CD8-positive, alpha-beta memory T cell (primary cell): ENCODE measurements around the gene LRP8. TPM values are rescaled to one million over a fixed set of nuclear protein-coding genes. Genes with fewer than 3 reads are reported as not detected.

Experiments
- CTCF ChIA-PET: fragments of 350-600 bp; sonication (Branson Sonifier 250); formaldehyde crosslinking; loops from one replicate; lab custom pipeline; 2021; ENCODE audit warnings: antibody characterized with exemption; lab: Charles Lee
- POLR2A ChIA-PET: fragments of 350-600 bp; sonication (Branson Sonifier 250); formaldehyde crosslinking; loops from one replicate; lab custom pipeline; 2021; ENCODE audit warnings: antibody characterized with exemption; lab: Charles Lee
- DNase-seq, 5 donors: peaks; one replicate each; pipeline versions ENCODE4 v3.0.0 to v3.0.0-alpha.2; 2020 to 2022; ENCODE audit warnings: mixed read lengths in 1 of 5
- H3K27ac ChIP-seq: one replicate; pipeline ENCODE4 v1.7.0; 2013; ENCODE audit warnings: low read depth, mild to moderate bottlenecking, low read length, moderate library complexity
- H3K27me3 ChIP-seq: 2 replicates; pipeline ENCODE4 v1.7.0; 2013; ENCODE audit warnings: low read length, mild to moderate bottlenecking; ENCODE audit not compliant: insufficient read depth, poor library complexity, severe bottlenecking
- H3K36me3 ChIP-seq: 2 replicates; pipeline ENCODE4 v1.7.0; 2013; ENCODE audit warnings: mild to moderate bottlenecking, low read length, moderate library complexity; ENCODE audit not compliant: insufficient read depth
- H3K4me1 ChIP-seq: 2 replicates; pipeline ENCODE4 v1.7.0; 2013; ENCODE audit warnings: mild to moderate bottlenecking, low read length, moderate library complexity; ENCODE audit not compliant: insufficient read depth
- H3K4me3 ChIP-seq: 2 replicates; pipeline ENCODE4 v1.7.0; 2013; ENCODE audit warnings: mild to moderate bottlenecking, low read length
- H3K9me3 ChIP-seq: 2 replicates; pipeline ENCODE4 v1.7.0; 2013; ENCODE audit warnings: mild to moderate bottlenecking, low read length
- H3K27ac Mint-ChIP-seq, 8 donors: one replicate each; pipeline ENCODE4 v1.8.0; 2020 to 2021; ENCODE audit warnings: mixed read lengths in 8 of 8, mild to moderate bottlenecking in 6 of 8, inconsistent platforms in 3 of 8, moderate library complexity in 3 of 8
- H3K27me3 Mint-ChIP-seq, 2 donors: one replicate each; pipeline ENCODE4 v1.8.0; 2020 to 2021; ENCODE audit warnings: mixed read lengths in 2 of 2, mild to moderate bottlenecking in 1 of 2, moderate library complexity in 1 of 2
- H3K36me3 Mint-ChIP-seq, 3 donors: one replicate each; pipeline ENCODE4 v1.8.0; 2020 to 2021; ENCODE audit warnings: mixed read lengths in 3 of 3, inconsistent platforms in 1 of 3, mild to moderate bottlenecking in 1 of 3
- H3K4me1 Mint-ChIP-seq, 3 donors: one replicate each; pipeline ENCODE4 v1.8.0; 2020 to 2021; ENCODE audit warnings: mixed read lengths in 3 of 3, inconsistent platforms in 1 of 3, mild to moderate bottlenecking in 1 of 3
- H3K4me3 Mint-ChIP-seq, 7 donors: one replicate each; pipeline ENCODE4 v1.8.0; 2020 to 2021; ENCODE audit warnings: mixed read lengths in 7 of 7, mild to moderate bottlenecking in 6 of 7, moderate library complexity in 4 of 7, inconsistent platforms in 2 of 7
- H3K9me3 Mint-ChIP-seq, 5 donors: one replicate each; pipeline ENCODE4 v1.8.0; 2020 to 2022; ENCODE audit warnings: mixed read lengths in 5 of 5, mild to moderate bottlenecking in 3 of 5, moderate library complexity in 2 of 5, inconsistent platforms in 1 of 5
- polyA plus RNA-seq: library from polyadenylated mRNA; unstranded; fragments of 300-500 nt; fragmentation: Illumina TruSeq; gene quantifications from one replicate; pipeline ENCODE4 v1.2.3, GENCODE V29; 2021
- total RNA-seq, 2 experiments: library from RNA; stranded (reverse); gene quantifications; one replicate each; pipeline ENCODE4 v1.2.3, GENCODE V29; 2021

LRP8 gene
- total and polyA plus RNA-seq, 3 experiments from 2014 or later = 2.7 to 49.7 (median 48.7) TPM

- no peak for DNase-seq
- CTCF ChIA-PET = no interaction called here
- Histone ChIP-seq H3K4me1 (no peaks in the 10 kb centered on the region), H3K27me3 (no peaks in the 10 kb centered on the region), H3K27ac (no peak overlapping the region), H3K9me3 (no peaks in the 10 kb centered on the region), H3K4me3 (no peak overlapping the region), H3K36me3 (no peaks in the 10 kb centered on the region)
- Mint-ChIP-seq H3K9me3 (no peaks in the 10 kb centered on the region), H3K36me3 (peaks cover 0 to 3% (median 2%) of the 10 kb centered on the region in 3 donors), H3K27ac (peak overlapping the region in 1 of 8 donors; percentile 43), H3K4me3 (no peak overlapping the region), H3K4me1 (peaks cover 0 to 2% (median under 1%) of the 10 kb centered on the region in 3 donors), H3K27me3 (peaks cover 0 to 5% of the 10 kb centered on the region in 2 donors)
- POLR2A ChIA-PET = no interaction called here
Measured at GRCh38 chr1:53340660-53341520, 13.0 kb upstream of the LRP8 start.

DNA sequence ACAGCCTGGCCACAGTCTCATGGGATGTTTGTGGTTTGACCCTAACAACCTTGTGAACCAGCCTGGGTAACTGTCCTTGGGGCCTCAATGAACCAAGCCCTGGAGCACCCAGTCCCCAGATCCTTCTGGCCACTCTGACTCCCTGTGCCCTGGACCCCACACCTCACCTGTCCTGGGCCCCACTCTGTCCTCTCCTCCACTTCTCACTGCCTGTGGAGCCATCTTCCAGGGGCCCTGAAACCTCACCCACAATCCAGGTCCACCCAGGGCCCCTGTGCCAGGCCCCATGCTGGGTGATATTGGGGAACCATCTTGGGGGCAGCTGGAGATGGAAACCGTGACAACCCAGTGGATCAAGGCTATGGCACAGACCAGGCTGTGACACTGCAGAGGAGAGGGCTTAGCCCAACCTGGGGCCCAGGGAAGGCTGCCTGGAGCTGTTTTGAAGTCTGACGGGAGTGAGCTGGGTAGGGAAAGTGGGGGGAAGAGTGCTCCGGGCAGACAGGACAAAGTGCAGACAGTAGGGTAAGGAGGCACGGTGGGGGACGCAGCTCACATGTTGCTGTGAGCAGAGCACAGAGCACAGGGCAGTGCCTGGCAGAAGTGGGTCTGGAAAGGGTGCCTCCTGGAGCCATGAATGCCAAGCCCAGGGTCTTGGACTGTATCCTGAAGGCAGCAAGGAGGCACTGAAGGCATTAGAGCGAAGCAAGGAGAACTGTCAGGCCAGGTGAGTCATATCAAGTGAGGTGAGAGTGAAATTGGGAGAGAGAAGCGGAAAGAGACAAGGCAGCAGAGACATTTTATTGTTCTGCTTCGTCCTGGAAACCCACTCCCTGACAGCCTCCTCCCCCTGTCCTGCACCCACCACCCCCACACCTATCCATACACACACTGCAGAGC is 12.1 kb upstream of the LRP8 start:
- H3K4me1 ChIP-seq = no peaks in the 10 kb centered on the region

GRCh38 chr1:53338423-53338822 is 10.6 kb upstream of the LRP8 start:
- Histone ChIP-seq H3K27ac (no peak overlapping the region), H3K9me3 (no peaks in the 10 kb centered on the region), H3K4me1 (no peaks in the 10 kb centered on the region), H3K27me3 (no peaks in the 10 kb centered on the region), H3K4me3 (no peak overlapping the region), H3K36me3 (no peaks in the 10 kb centered on the region)
- H3K4me3 Mint-ChIP-seq = no peak overlapping the region
- peaks cover 0 to 5% of the 10 kb centered on the region in 2 donors for H3K27me3 Mint-ChIP-seq
- no peak for DNase-seq
- peak overlapping the region in 1 of 8 donors; percentile 6 for H3K27ac Mint-ChIP-seq
- CTCF ChIA-PET = no interaction called here
- no peaks in the 10 kb centered on the region for H3K9me3 Mint-ChIP-seq
- peaks cover 0 to 3% (median 2%) of the 10 kb centered on the region in 3 donors for H3K36me3 Mint-ChIP-seq
- H3K4me1 Mint-ChIP-seq = peaks cover 10 to 16% (median 16%) of the 10 kb centered on the region in 3 donors
- POLR2A ChIA-PET = no interaction called here

More for the DNA sequence above, 12.1 kb upstream of the LRP8 start:
- Histone ChIP-seq H3K9me3 (no peaks in the 10 kb centered on the region), H3K27ac (no peak overlapping the region), H3K27me3 (no peaks in the 10 kb centered on the region), H3K36me3 (no peaks in the 10 kb centered on the region), H3K4me3 (no peak overlapping the region)
- peaks cover 0 to 3% (median 2%) of the 10 kb centered on the region in 3 donors for H3K36me3 Mint-ChIP-seq
- H3K4me1 Mint-ChIP-seq = peaks cover 4 to 11% (median 10%) of the 10 kb centered on the region in 3 donors
- DNase-seq = no peak
- H3K9me3 Mint-ChIP-seq = no peaks in the 10 kb centered on the region
- ChIA-PET CTCF (no interaction called here), POLR2A (no interaction called here)
- H3K27ac Mint-ChIP-seq = peak overlapping the region in 2 of 8 donors; percentile 16 to 36
- no peak overlapping the region for H3K4me3 Mint-ChIP-seq
- H3K27me3 Mint-ChIP-seq = peaks cover 0 to 5% of the 10 kb centered on the region in 2 donors

DNA sequence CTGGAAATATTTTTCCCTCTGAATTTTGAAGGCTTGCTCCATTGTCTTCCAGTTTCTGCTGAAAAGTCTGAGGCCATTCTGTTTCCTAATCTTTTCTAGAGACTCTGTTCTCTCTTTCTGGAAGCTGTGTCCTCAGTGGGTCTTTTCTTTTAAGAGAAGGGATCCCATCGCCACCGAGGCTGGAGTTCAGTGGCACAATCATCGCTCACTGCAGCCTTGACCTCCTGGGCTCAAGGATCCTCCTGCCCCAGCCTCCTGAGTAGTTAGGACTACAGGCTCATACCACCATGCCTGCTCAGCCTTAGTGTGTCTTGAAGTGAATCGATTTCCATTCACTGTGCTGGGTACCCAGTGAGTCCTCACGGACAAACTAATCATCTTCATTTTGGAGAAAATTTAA is 9.6 kb upstream of the LRP8 start:
- H3K36me3 ChIP-seq = no peaks in the 10 kb centered on the region
- CTCF ChIA-PET = no interaction called here
- Mint-ChIP-seq H3K4me3 (no peak overlapping the region), H3K27me3 (peaks cover 0 to 3% of the 10 kb centered on the region in 2 donors), H3K36me3 (peaks cover 0 to 3% (median 2%) of the 10 kb centered on the region in 3 donors), H3K27ac (no peak overlapping the region), H3K9me3 (no peaks in the 10 kb centered on the region), H3K4me1 (peaks cover 10 to 16% (median 16%) of the 10 kb centered on the region in 3 donors)
- no peak overlapping the region for H3K27ac ChIP-seq
- no peaks in the 10 kb centered on the region for H3K9me3 ChIP-seq
- no peaks in the 10 kb centered on the region for H3K4me1 ChIP-seq
- H3K4me3 ChIP-seq = no peak overlapping the region
- POLR2A ChIA-PET = no interaction called here
- no peak for DNase-seq
- H3K27me3 ChIP-seq = no peaks in the 10 kb centered on the region

GRCh38 chr1:53336146-53336545 is 8.3 kb upstream of the LRP8 start:
- H3K27ac ChIP-seq = no peak overlapping the region
- CTCF ChIA-PET = no interaction called here
- DNase-seq = no peak
- H3K4me1 Mint-ChIP-seq = peaks cover 11 to 16% (median 16%) of the 10 kb centered on the region in 3 donors
- H3K27me3 ChIP-seq = no peaks in the 10 kb centered on the region
- no peak overlapping the region for H3K4me3 ChIP-seq
- H3K36me3 ChIP-seq = no peaks in the 10 kb centered on the region
- peaks cover 0 to 3% (median 2%) of the 10 kb centered on the region in 3 donors for H3K36me3 Mint-ChIP-seq
- H3K27ac Mint-ChIP-seq = no peak overlapping the region
- POLR2A ChIA-PET = interaction anchor here (1.2 kb wide), 1 partner anchor 9 kb away, joined by 3 read pairs; no protein-coding TSS in a partner anchor
- no peaks in the 10 kb centered on the region for H3K27me3 Mint-ChIP-seq
- H3K4me1 ChIP-seq = no peaks in the 10 kb centered on the region
- no peaks in the 10 kb centered on the region for H3K9me3 ChIP-seq
- H3K4me3 Mint-ChIP-seq = no peak overlapping the region
- no peaks in the 10 kb centered on the region for H3K9me3 Mint-ChIP-seq

- no peak for DNase-seq
- no peaks in the 10 kb centered on the region for H3K9me3 Mint-ChIP-seq
- no peaks in the 10 kb centered on the region for H3K27me3 ChIP-seq
- H3K4me1 Mint-ChIP-seq = peaks cover 11 to 16% (median 16%) of the 10 kb centered on the region in 3 donors
- H3K27ac Mint-ChIP-seq = peak overlapping the region in 1 of 8 donors; percentile 16
- ChIA-PET CTCF (no interaction called here), POLR2A (interaction anchor here (0.6 kb wide), 1 partner anchor 35 kb away, joined by 3 read pairs; no protein-coding TSS in a partner anchor)
- H3K4me3 Mint-ChIP-seq = no peak overlapping the region
- H3K36me3 ChIP-seq = no peaks in the 10 kb centered on the region
- H3K36me3 Mint-ChIP-seq = peaks cover 0 to 3% (median 2%) of the 10 kb centered on the region in 3 donors
- no peaks in the 10 kb centered on the region for H3K4me1 ChIP-seq
- H3K27ac ChIP-seq = no peak overlapping the region
- H3K27me3 Mint-ChIP-seq = no peaks in the 10 kb centered on the region
- H3K4me3 ChIP-seq = no peak overlapping the region
- no peaks in the 10 kb centered on the region for H3K9me3 ChIP-seq
Measured at GRCh38 chr1:53335661-53336060, 7.8 kb upstream of the LRP8 start.

DNA sequence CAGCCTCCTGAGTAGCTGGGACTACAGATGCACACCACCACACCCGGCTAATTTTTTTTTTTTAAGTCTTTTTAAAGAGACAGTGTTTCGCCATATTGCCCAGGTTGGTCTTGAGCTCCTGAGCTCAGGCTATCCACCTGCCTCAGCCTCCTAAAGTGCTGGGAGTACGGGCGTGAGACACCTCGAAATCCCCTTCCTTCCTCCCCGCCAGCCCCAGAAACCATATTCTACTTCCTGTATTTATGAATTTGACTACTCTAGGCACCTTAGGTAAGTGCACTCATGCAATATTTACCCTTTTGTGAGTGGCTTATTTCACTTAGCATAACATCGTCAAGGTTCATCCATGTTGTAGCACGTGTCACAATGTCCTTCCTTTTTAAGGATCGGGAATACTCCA is 6.9 kb upstream of the LRP8 start:
- Mint-ChIP-seq H3K27ac (peak overlapping the region in 5 of 8 donors; percentile 0 to 92 (median 58)), H3K36me3 (peaks cover 0 to 3% (median 2%) of the 10 kb centered on the region in 3 donors), H3K4me1 (peaks cover 11 to 16% (median 16%) of the 10 kb centered on the region in 3 donors), H3K27me3 (no peaks in the 10 kb centered on the region), H3K4me3 (peak overlapping the region in 3 of 7 donors; percentile 8 to 67 (median 17)), H3K9me3 (no peaks in the 10 kb centered on the region)
- Histone ChIP-seq H3K9me3 (no peaks in the 10 kb centered on the region), H3K27me3 (no peaks in the 10 kb centered on the region), H3K4me3 (no peak overlapping the region), H3K4me1 (no peaks in the 10 kb centered on the region), H3K27ac (no peak overlapping the region), H3K36me3 (no peaks in the 10 kb centered on the region)
- ChIA-PET CTCF (no interaction called here), POLR2A (no interaction called here)
- peak in 1 of 5 donors; percentile 27 for DNase-seq
